HEK293 (cell line): ENCODE results near the gene PIAS2.
"Not testable (repeated sequence)": the region's sequence is repeated elsewhere in the genome, so short reads cannot be mapped to it uniquely, and the experiment has no call there.

Experiments used
- CTCF ChIA-PET: fragments of 350-600 bp; formaldehyde crosslinking; extraction: SDS; loops from one replicate; lab custom pipeline; 2021; ENCODE audit warnings: antibody characterized with exemption; lab: Yijun Ruan, JAX
- POLR2A ChIA-PET: fragments of 300-600 bp; formaldehyde crosslinking; extraction: SDS; loops from one replicate; lab custom pipeline; 2020; ENCODE audit warnings: antibody characterized with exemption, inconsistent platforms; lab: Yijun Ruan, JAX
- H3K27ac ChIP-seq: fragments of 200-500 bp; sonication (Bioruptor generic); 2 replicates; pipeline ENCODE4 v1.5.1; 2014; ENCODE audit warnings: low read depth, low read length, control low read depth, inconsistent platforms; ENCODE audit errors: extremely low read depth
- H3K36me3 ChIP-seq, 2 experiments: fragments of 200-500 bp in 1 of 2; sonication (Bioruptor generic) in 1 of 2; 1 replicate in 1 of 2; 2 replicates in 1 of 2; pipeline ENCODE4 v1.5.1; 2014 to 2017; ENCODE audit warnings: inconsistent platforms in 2 of 2, low read length in 2 of 2; ENCODE audit not compliant: control insufficient read depth in 2 of 2, insufficient read depth in 1 of 2
- H3K4me1 ChIP-seq: fragments of 200-500 bp; sonication (Bioruptor generic); 2 replicates; pipeline ENCODE4 v1.5.1; 2014; ENCODE audit warnings: mild to moderate bottlenecking, low read length, inconsistent platforms; ENCODE audit not compliant: control insufficient read depth, insufficient read depth
- H3K4me3 ChIP-seq: 2 replicates; pipeline ENCODE4 v1.5.1; 2011; ENCODE audit warnings: low read depth, mild to moderate bottlenecking, control low read depth, low read length, moderate library complexity
- H3K9me3 ChIP-seq: fragments of 200-500 bp; sonication (Bioruptor generic); 2 replicates; pipeline ENCODE4 v1.5.1; 2014; ENCODE audit warnings: low read depth, low read length, inconsistent platforms; ENCODE audit not compliant: control insufficient read depth, insufficient read depth
- BCL11B ChIP-seq: fragments of 450-650 bp; formaldehyde crosslinking; IDR thresholded peaks from 2 replicates; pipeline ENCODE4 v1.5.1; 2016; ENCODE audit warnings: low read depth, missing biosample characterization, missing genetic modification characterization
- EGR2 ChIP-seq: fragments of 450-650 bp; formaldehyde crosslinking; IDR thresholded peaks from 2 replicates; pipeline ENCODE4 v1.5.1; 2016; ENCODE audit warnings: low read depth, missing biosample characterization, missing genetic modification characterization
- GLIS2 ChIP-seq: fragments of 450-650 bp; formaldehyde crosslinking; IDR thresholded peaks from 2 replicates; pipeline ENCODE4 v1.5.1; 2016; ENCODE audit warnings: missing biosample characterization, missing genetic modification characterization
- ZBTB7A ChIP-seq: fragments of 450-650 bp; formaldehyde crosslinking; IDR thresholded peaks from 2 replicates; pipeline ENCODE4 v1.5.1; 2016; ENCODE audit warnings: low read depth, missing biosample characterization, missing genetic modification characterization
- ZNF133 ChIP-seq: fragments of 450-650 bp; formaldehyde crosslinking; IDR thresholded peaks from 2 replicates; pipeline ENCODE4 v1.5.1; 2016; ENCODE audit warnings: missing biosample characterization, missing genetic modification characterization
- ZNF24 ChIP-seq: fragments of 450-650 bp; formaldehyde crosslinking; IDR thresholded peaks from 2 replicates; pipeline ENCODE4 v1.5.1; 2016; ENCODE audit warnings: missing biosample characterization, missing genetic modification characterization
- ZNF324 ChIP-seq: fragments of 450-650 bp; formaldehyde crosslinking; IDR thresholded peaks from 2 replicates; pipeline ENCODE4 v1.5.1; 2016; ENCODE audit warnings: missing biosample characterization, missing genetic modification characterization
- ZNF350 ChIP-seq: fragments of 450-650 bp; formaldehyde crosslinking; IDR thresholded peaks from 2 replicates; pipeline ENCODE4 v1.5.0; 2017; ENCODE audit warnings: missing biosample characterization, mild to moderate bottlenecking, missing genetic modification characterization
- ZNF391 ChIP-seq: fragments of 450-650 bp; formaldehyde crosslinking; IDR thresholded peaks from 2 replicates; pipeline ENCODE4 v1.5.1; 2016; ENCODE audit warnings: low read depth, missing biosample characterization, missing genetic modification characterization, borderline replicate concordance
- ZNF658 ChIP-seq: fragments of 450-650 bp; formaldehyde crosslinking; IDR thresholded peaks from 2 replicates; pipeline ENCODE4; 2016; ENCODE audit warnings: missing biosample characterization, missing genetic modification characterization
- ZNF660 ChIP-seq: fragments of 450-650 bp; IDR thresholded peaks from 2 replicates; pipeline ENCODE4 v1.5.1; 2018; ENCODE audit warnings: missing biosample characterization, mild to moderate bottlenecking, missing genetic modification characterization
- ZNF777 ChIP-seq: fragments of 450-650 bp; formaldehyde crosslinking; IDR thresholded peaks from 2 replicates; pipeline ENCODE4 v1.5.1; 2017; ENCODE audit warnings: missing biosample characterization, missing genetic modification characterization, borderline replicate concordance
- TF ChIP-seq, protein P1 (sequence below): fragments of 450-650 bp; formaldehyde crosslinking; IDR thresholded peaks from 2 replicates; pipeline ENCODE4 v1.5.1; 2016; ENCODE audit warnings: missing biosample characterization, missing genetic modification characterization
- TF ChIP-seq, protein P2 (sequence below): fragments of 450-650 bp; formaldehyde crosslinking; IDR thresholded peaks from 2 replicates; pipeline ENCODE4 v1.5.1; 2016; ENCODE audit warnings: missing biosample characterization, missing genetic modification characterization
- TF ChIP-seq, protein P3 (sequence below): fragments of 450-650 bp; formaldehyde crosslinking; IDR thresholded peaks from 2 replicates; pipeline ENCODE4 v1.5.1; 2016; ENCODE audit warnings: missing biosample characterization, missing genetic modification characterization
- TF ChIP-seq, protein P4 (sequence below): fragments of 450-650 bp; formaldehyde crosslinking; IDR thresholded peaks from 2 replicates; pipeline ENCODE4 v1.5.1; 2016; ENCODE audit warnings: missing biosample characterization, missing genetic modification characterization

Gene PIAS2

DNA sequence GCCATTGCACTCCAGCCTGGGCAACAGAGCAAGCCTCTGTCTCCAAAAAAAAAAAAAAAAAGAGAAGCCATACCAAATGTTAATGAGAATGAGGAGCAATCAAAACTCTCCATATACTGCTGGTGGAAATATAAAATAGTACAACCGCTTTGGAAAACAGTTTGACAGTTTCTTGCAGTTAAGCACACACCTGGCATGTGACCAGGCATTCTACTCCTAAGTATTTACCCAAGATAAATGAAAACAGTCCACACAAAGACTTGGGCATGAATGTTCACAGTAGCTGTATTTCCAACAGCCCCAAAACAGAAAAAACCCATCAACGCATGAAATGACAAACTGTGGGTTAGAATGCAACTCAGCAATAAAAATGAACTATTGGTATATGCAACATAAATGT is 84.5 kb downstream of the PIAS2 start:
- CTCF ChIA-PET, result no interaction called here
- Histone ChIP-seq H3K27ac (no peak overlapping the region), H3K4me1 (no peaks in the 10 kb centered on the region), H3K9me3 (no peaks in the 10 kb centered on the region), H3K4me3 (no peak overlapping the region), H3K36me3 (peaks cover 30 to 32% of the 10 kb centered on the region in 2 experiments)
- POLR2A ChIA-PET, result no interaction called here
- TF ChIP-seq, protein P1, sequence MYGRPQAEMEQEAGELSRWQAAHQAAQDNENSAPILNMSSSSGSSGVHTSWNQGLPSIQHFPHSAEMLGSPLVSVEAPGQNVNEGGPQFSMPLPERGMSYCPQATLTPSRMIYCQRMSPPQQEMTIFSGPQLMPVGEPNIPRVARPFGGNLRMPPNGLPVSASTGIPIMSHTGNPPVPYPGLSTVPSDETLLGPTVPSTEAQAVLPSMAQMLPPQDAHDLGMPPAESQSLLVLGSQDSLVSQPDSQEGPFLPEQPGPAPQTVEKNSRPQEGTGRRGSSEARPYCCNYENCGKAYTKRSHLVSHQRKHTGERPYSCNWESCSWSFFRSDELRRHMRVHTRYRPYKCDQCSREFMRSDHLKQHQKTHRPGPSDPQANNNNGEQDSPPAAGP (tag by site-specific recombination), result no peak

DNA sequence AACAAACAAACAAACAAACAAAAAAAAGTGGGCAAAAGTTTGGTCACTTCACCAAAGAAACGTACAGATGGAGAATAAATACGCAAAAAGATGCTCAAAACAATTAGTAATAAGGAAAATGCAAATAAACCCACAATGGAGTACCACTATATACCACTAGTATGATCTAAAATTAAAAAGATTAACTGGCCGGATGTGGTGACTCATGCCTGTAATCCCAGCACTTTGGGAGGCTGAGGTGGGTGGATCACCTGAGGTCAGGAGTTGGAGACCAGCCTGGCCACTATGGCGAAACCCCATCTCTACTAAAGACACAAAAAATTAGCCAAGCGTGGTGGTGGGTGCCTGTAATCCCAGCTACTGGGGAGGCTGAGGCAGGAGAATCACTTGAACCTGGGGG is 84.9 kb downstream of the PIAS2 start:
- H3K9me3 ChIP-seq, H3K4me1 ChIP-seq, H3K4me3 ChIP-seq, H3K27ac ChIP-seq, POLR2A ChIA-PET, CTCF ChIA-PET: not testable (repeated sequence)
- peaks cover 34% of the 10 kb centered on the region in 2 experiments for H3K36me3 ChIP-seq

DNA sequence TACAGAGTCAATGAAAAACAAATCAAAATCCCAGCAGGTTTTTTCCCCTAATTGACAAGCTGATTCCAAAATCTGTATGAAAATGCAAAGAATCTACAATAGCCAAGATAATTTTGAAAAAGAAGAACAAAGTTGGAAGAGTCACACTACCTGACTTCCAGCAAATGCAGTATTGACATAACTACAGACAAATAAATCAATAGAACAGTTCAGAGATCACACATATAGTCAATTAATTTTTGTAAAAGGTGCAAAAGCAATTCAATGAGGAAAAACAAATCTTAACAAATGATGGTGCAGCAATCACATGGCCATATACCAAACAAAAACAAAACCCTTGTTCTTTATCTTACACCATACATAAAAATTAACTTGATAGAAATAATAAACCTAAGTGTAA is 85.9 kb downstream of the PIAS2 start:
- no peaks in the 10 kb centered on the region for H3K9me3 ChIP-seq
- no peak for TF ChIP-seq ZNF777 (tag by site-specific recombination)
- TF ChIP-seq ZNF350 (tag by site-specific recombination), result no peak
- TF ChIP-seq, protein P2, sequence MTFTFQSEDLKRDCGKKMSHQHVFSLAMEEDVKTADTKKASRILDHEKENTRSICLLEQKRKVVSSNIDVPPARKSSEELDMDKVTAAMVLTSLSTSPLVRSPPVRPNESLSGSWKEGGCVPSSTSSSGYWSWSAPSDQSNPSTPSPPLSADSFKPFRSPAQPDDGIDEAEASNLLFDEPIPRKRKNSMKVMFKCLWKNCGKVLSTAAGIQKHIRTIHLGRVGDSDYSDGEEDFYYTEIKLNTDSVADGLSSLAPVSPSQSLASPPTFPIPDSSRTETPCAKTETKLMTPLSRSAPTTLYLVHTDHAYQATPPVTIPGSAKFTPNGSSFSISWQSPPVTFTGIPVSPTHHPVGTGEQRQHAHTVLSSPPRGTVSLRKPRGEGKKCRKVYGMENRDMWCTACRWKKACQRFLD (tag by site-specific recombination), result no peak
- no peak for TF ChIP-seq GLIS2 (tag by site-specific recombination)
- no peak for TF ChIP-seq ZNF391 (tag by site-specific recombination)
- TF ChIP-seq, protein P3, sequence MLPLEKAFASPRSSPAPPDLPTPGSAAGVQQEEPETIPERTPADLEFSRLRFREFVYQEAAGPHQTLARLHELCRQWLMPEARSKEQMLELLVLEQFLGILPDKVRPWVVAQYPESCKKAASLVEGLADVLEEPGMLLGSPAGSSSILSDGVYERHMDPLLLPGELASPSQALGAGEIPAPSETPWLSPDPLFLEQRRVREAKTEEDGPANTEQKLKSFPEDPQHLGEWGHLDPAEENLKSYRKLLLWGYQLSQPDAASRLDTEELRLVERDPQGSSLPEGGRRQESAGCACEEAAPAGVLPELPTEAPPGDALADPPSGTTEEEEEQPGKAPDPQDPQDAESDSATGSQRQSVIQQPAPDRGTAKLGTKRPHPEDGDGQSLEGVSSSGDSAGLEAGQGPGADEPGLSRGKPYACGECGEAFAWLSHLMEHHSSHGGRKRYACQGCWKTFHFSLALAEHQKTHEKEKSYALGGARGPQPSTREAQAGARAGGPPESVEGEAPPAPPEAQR, result no peak
- TF ChIP-seq ZNF660 (tag by site-specific recombination), result no peak
- no peak for TF ChIP-seq ZNF324 (tag by site-specific recombination)
- no peak for TF ChIP-seq ZNF658 (tag by site-specific recombination)
- no peak for TF ChIP-seq BCL11B (tag by site-specific recombination)
- no peak for TF ChIP-seq EGR2 (tag by site-specific recombination)
- TF ChIP-seq ZBTB7A (tag by site-specific recombination), result no peak
- TF ChIP-seq, protein P4, sequence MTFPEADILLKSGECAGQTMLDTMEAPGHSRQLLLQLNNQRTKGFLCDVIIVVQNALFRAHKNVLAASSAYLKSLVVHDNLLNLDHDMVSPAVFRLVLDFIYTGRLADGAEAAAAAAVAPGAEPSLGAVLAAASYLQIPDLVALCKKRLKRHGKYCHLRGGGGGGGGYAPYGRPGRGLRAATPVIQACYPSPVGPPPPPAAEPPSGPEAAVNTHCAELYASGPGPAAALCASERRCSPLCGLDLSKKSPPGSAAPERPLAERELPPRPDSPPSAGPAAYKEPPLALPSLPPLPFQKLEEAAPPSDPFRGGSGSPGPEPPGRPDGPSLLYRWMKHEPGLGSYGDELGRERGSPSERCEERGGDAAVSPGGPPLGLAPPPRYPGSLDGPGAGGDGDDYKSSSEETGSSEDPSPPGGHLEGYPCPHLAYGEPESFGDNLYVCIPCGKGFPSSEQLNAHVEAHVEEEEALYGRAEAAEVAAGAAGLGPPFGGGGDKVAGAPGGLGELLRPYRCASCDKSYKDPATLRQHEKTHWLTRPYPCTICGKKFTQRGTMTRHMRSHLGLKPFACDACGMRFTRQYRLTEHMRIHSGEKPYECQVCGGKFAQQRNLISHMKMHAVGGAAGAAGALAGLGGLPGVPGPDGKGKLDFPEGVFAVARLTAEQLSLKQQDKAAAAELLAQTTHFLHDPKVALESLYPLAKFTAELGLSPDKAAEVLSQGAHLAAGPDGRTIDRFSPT (tag by site-specific recombination), result no peak
- TF ChIP-seq ZNF133 (tag by site-specific recombination), result no peak
- no peak for TF ChIP-seq ZNF24 (tag by site-specific recombination)
- peaks cover 36 to 42% of the 10 kb centered on the region in 2 experiments for H3K36me3 ChIP-seq
- no peak overlapping the region for H3K4me3 ChIP-seq
- H3K27ac ChIP-seq, result no peak overlapping the region
- CTCF ChIA-PET, result no interaction called here
- H3K4me1 ChIP-seq, result no peaks in the 10 kb centered on the region
- POLR2A ChIA-PET, result no interaction called here
